CD4-positive, alpha-beta T cell (primary cell): ENCODE measurements around the gene PDGFA. TPM values are rescaled to one million over a fixed set of nuclear protein-coding genes. Genes with fewer than 3 reads are reported as not detected.

Source experiments
- ATAC-seq: fragments of 200-7000 bp; cut with Tn5 transposase; one replicate; pipeline ENCODE4 v1.10.0; 2022; ENCODE audit warnings: mild to moderate bottlenecking; ENCODE audit not compliant: poor library complexity
- CTCF ChIA-PET: fragments of 350-600 bp; sonication (Branson Sonifier 250); formaldehyde crosslinking; loops from one replicate; lab custom pipeline; 2021; ENCODE audit warnings: antibody characterized with exemption, inconsistent platforms; lab: Charles Lee
- POLR2A ChIA-PET: fragments of 350-600 bp; sonication (Branson Sonifier 250); formaldehyde crosslinking; loops from one replicate; lab custom pipeline; 2021; ENCODE audit warnings: antibody characterized with exemption, inconsistent platforms; lab: Charles Lee
- DNase-seq, 14 experiments: peaks; one replicate each; pipeline ENCODE4 v3.0.0-alpha.2; 2013 to 2020; ENCODE audit warnings: mixed read lengths in 2 of 14
- H3K27ac ChIP-seq, 2 donors: one replicate each; pipeline versions ENCODE4 v1.5.1 to v1.7.0; 2013; ENCODE audit warnings: low read length in 2 of 2, low read depth in 1 of 2, mild to moderate bottlenecking in 1 of 2
- H3K27me3 ChIP-seq, 2 experiments: 1 replicate in 1 of 2; 2 replicates in 1 of 2; pipeline versions ENCODE4 v1.6.1 to v1.7.0; 2013; ENCODE audit warnings: low read length in 2 of 2, control low read depth in 1 of 2, mild to moderate bottlenecking in 1 of 2, moderate library complexity in 1 of 2; ENCODE audit not compliant: insufficient read depth in 2 of 2, control insufficient read depth in 1 of 2
- H3K36me3 ChIP-seq: one replicate; pipeline ENCODE4 v1.6.1; 2013; ENCODE audit warnings: low read length, control low read depth; ENCODE audit not compliant: insufficient read depth
- H3K4me1 ChIP-seq: one replicate; pipeline ENCODE4 v1.6.1; 2013; ENCODE audit warnings: low read length, control low read depth; ENCODE audit not compliant: insufficient read depth
- H3K4me3 ChIP-seq: one replicate; pipeline ENCODE4 v1.5.1; 2013; ENCODE audit warnings: mild to moderate bottlenecking, low read length, moderate library complexity
- H3K9me3 ChIP-seq, 2 experiments: 1 replicate in 1 of 2; 2 replicates in 1 of 2; pipeline versions ENCODE4 v1.6.1 to v1.7.0; 2013; ENCODE audit warnings: low read length in 2 of 2, mild to moderate bottlenecking in 2 of 2, control low read depth in 1 of 2, moderate library complexity in 1 of 2; ENCODE audit not compliant: control insufficient read depth in 1 of 2, insufficient read depth in 1 of 2
- H3K27ac Mint-ChIP-seq: one replicate; pipeline ENCODE4 v1.8.0; 2020; ENCODE audit warnings: mixed read lengths
- H3K27me3 Mint-ChIP-seq: one replicate; pipeline ENCODE4 v1.8.0; 2021; ENCODE audit warnings: mixed read lengths
- H3K36me3 Mint-ChIP-seq: one replicate; pipeline ENCODE4 v1.8.0; 2021; ENCODE audit warnings: low read depth, mixed read lengths
- H3K4me1 Mint-ChIP-seq: one replicate; pipeline ENCODE4 v1.8.0; 2021; ENCODE audit warnings: low read depth, mixed read lengths
- H3K4me3 Mint-ChIP-seq: one replicate; pipeline ENCODE4 v1.8.0; 2020; ENCODE audit warnings: mild to moderate bottlenecking, mixed read lengths
- H3K9me3 Mint-ChIP-seq: one replicate; pipeline ENCODE4 v1.8.0; 2020; ENCODE audit warnings: mixed read lengths
- intact Hi-C, 2 experiments: fragments of 100-400 bp; cut with DNase I in 1 of 2; cut with micrococcal nuclease in 1 of 2; formaldehyde crosslinking; loops; one replicate each; pipeline versions ENCODE4 v1.15.1 to v1.9.0; 2023 to 2025; cut with DNase I, micrococcal nuclease
- total RNA-seq, 174 experiments: library from RNA in 2 of 174; stranded (reverse) in 2 of 174; gene quantifications; one replicate each; pipeline ENCODE4 v1.2.3 and lab custom pipeline; 2021 to 2026
- TF ChIP-seq, protein P1 (sequence below): fragments of 200-600 bp; IDR thresholded peaks from one replicate; pipeline ENCODE4 v1.8.0; 2022; ENCODE audit warnings: antibody characterized with exemption, mild to moderate bottlenecking

The PDGFA gene
- total RNA-seq, 2 experiments from 2014 or later = 0.55 to 0.70 TPM

DNA sequence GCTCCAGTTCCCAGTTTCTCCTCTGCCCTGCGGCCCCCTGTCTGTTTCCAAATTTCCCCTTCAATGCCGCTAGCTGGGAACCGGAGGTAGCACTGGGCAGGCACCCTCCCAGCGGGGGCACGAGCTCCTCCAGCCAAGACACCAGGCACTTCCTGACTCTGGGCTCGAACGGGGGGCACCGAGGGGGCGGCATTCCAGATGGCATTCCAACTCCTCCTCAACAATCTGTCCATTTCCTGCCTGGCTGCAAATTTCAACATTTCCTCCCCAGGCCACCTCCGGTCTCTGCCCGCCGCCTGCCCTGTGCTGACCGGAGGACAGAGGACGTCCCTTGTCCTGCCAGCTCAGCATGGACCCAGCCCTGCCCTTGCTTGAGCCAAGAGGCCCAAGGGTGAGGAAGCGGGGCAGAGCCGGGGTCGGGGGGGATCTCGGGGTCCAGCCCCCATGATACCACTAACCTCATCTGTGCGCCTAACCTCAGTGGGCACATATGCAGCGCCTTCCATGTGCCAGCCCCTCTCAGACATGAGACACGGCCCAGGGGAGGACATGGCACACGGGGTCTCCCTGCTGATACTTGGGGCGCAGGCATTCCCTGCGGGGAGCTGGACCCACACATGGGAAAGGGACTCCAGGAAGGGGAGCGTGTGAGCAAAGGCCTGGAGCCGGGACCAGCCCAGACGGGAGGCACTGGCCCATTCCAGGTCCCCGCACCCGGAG lies 58.0 kb downstream of the PDGFA start:
- Histone ChIP-seq H3K27me3 (no peaks in the 10 kb centered on the region), H3K27ac (no peak overlapping the region), H3K4me3 (no peak overlapping the region), H3K36me3 (no peaks in the 10 kb centered on the region), H3K4me1 (no peaks in the 10 kb centered on the region), H3K9me3 (peaks cover 0 to 10% of the 10 kb centered on the region in 2 experiments)
- ChIA-PET CTCF (no interaction called here), POLR2A (no interaction called here)
- intact Hi-C loops = no loop called here
- Mint-ChIP-seq H3K9me3 (no peaks in the 10 kb centered on the region), H3K4me1 (no peaks in the 10 kb centered on the region), H3K27ac (no peak overlapping the region), H3K36me3 (no peaks in the 10 kb centered on the region), H3K4me3 (no peak overlapping the region), H3K27me3 (no peaks in the 10 kb centered on the region)
- TF ChIP-seq, protein P1, sequence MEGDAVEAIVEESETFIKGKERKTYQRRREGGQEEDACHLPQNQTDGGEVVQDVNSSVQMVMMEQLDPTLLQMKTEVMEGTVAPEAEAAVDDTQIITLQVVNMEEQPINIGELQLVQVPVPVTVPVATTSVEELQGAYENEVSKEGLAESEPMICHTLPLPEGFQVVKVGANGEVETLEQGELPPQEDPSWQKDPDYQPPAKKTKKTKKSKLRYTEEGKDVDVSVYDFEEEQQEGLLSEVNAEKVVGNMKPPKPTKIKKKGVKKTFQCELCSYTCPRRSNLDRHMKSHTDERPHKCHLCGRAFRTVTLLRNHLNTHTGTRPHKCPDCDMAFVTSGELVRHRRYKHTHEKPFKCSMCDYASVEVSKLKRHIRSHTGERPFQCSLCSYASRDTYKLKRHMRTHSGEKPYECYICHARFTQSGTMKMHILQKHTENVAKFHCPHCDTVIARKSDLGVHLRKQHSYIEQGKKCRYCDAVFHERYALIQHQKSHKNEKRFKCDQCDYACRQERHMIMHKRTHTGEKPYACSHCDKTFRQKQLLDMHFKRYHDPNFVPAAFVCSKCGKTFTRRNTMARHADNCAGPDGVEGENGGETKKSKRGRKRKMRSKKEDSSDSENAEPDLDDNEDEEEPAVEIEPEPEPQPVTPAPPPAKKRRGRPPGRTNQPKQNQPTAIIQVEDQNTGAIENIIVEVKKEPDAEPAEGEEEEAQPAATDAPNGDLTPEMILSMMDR = no peak
- ATAC-seq (no peak), DNase-seq (no peak)

DNA sequence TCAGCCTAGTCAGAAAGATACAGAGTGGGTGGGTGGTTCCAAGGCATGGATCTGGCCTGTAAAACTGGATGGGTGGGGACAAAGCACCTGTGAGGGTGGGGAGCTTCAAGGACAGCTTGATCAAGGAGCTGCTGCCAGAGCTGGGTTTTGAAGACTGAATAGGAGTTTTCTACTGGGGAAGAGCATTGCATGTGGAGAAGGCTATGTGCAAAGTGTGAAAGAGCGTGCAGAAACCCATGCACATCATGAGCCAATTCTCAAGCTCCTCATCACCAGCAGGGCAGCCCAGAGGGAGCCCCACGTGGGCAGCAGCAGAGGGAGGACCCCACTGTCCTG lies 58.6 kb downstream of the PDGFA start:
- Mint-ChIP-seq H3K9me3 (no peaks in the 10 kb centered on the region), H3K4me1 (no peaks in the 10 kb centered on the region), H3K27me3 (no peaks in the 10 kb centered on the region), H3K27ac (no peak overlapping the region), H3K4me3 (no peak overlapping the region), H3K36me3 (no peaks in the 10 kb centered on the region)
- ChIA-PET CTCF (no interaction called here), POLR2A (no interaction called here)
- Histone ChIP-seq H3K4me1 (no peaks in the 10 kb centered on the region), H3K4me3 (no peak overlapping the region), H3K9me3 (peaks cover 0 to 8% of the 10 kb centered on the region in 2 experiments), H3K36me3 (no peaks in the 10 kb centered on the region), H3K27me3 (no peaks in the 10 kb centered on the region), H3K27ac (no peak overlapping the region)
- ATAC-seq = no peak
- TF ChIP-seq, protein P1 = no peak
- intact Hi-C loops = no loop called here
- DNase-seq = no peak

DNA sequence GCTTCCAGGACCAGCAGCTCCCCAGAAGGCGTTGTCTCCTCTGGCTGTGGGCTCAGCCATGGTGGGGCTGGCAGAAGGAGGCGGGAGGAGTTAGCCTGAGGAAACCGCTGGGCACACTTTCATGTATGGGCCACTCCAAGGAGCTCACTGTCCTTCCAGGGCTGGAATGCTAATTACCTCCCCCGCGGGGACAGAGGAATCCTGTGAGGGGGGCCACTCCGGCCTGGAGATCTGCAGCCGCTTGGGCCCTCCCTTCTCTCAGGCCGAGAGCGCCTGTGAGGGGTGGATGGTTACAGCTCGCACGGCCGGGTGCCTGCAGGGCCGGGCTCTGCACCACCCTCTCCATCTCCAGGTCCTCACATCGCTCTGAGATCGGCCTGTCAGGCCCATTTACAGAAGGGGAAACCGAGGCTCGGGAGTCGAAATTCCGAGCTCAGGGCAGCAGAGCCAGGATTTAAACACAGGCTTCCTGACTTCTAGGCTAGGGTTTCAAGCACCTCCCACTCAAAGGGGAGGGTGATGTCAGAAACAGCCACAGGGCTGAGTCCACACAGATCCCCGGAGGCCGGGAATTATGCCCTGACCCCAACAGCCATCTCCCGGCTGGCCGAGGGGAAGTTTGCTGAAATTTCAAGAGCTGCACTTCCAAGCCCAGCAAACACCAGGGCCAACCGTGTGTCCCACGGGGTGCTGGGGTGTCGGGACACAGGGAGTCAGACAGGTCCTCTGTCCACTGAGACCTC lies 59.1 kb downstream of the PDGFA start:
- Mint-ChIP-seq H3K27ac (no peak overlapping the region), H3K36me3 (no peaks in the 10 kb centered on the region), H3K4me3 (no peak overlapping the region), H3K4me1 (no peaks in the 10 kb centered on the region), H3K27me3 (no peaks in the 10 kb centered on the region), H3K9me3 (no peaks in the 10 kb centered on the region)
- ChIA-PET CTCF (no interaction called here), POLR2A (no interaction called here)
- TF ChIP-seq, protein P1 = no peak
- no peak for DNase-seq
- Histone ChIP-seq H3K27ac (no peak overlapping the region), H3K27me3 (no peaks in the 10 kb centered on the region), H3K36me3 (no peaks in the 10 kb centered on the region), H3K4me3 (no peak overlapping the region), H3K9me3 (peaks cover 0 to 8% of the 10 kb centered on the region in 2 experiments), H3K4me1 (no peaks in the 10 kb centered on the region)
- intact Hi-C loops = no loop called here
- ATAC-seq = no peak
